Mucosa of rectum (tissue), 2 donors: ENCODE results near the gene MTG1.

ENCODE experiments used
- H3K27ac ChIP-seq, 2 donors: one replicate each; pipeline ENCODE4 v1.7.0; 2013; ENCODE audit warnings: inconsistent platforms in 2 of 2, low read depth in 2 of 2, low read length in 2 of 2
- H3K27me3 ChIP-seq, 2 donors: one replicate each; pipeline ENCODE4 v1.7.0; 2013; ENCODE audit warnings: low read length in 2 of 2; ENCODE audit not compliant: control insufficient read depth in 2 of 2, insufficient read depth in 2 of 2
- H3K36me3 ChIP-seq, 2 donors: one replicate each; pipeline ENCODE4 v1.7.0; 2013; ENCODE audit warnings: low read length in 2 of 2; ENCODE audit not compliant: control insufficient read depth in 2 of 2, insufficient read depth in 2 of 2
- H3K4me1 ChIP-seq, 2 donors: one replicate each; pipeline ENCODE4 v1.7.0; 2013; ENCODE audit warnings: low read length in 2 of 2, mild to moderate bottlenecking in 1 of 2; ENCODE audit not compliant: control insufficient read depth in 2 of 2, insufficient read depth in 2 of 2
- H3K4me3 ChIP-seq, 2 donors: one replicate each; pipeline ENCODE4 v1.7.0; 2013; ENCODE audit warnings: low read length in 2 of 2
- H3K9ac ChIP-seq, 2 donors: one replicate each; pipeline ENCODE4 v1.7.0; 2013; ENCODE audit warnings: low read length in 2 of 2, low read depth in 1 of 2, mild to moderate bottlenecking in 1 of 2
- H3K9me3 ChIP-seq, 2 donors: one replicate each; pipeline ENCODE4 v1.7.0; 2013; ENCODE audit warnings: low read length in 2 of 2; ENCODE audit not compliant: control insufficient read depth in 2 of 2
- donor health status: healthy.
- donor health status: Normal muscosa, but diverticular disease.

MTG1 gene

DNA sequence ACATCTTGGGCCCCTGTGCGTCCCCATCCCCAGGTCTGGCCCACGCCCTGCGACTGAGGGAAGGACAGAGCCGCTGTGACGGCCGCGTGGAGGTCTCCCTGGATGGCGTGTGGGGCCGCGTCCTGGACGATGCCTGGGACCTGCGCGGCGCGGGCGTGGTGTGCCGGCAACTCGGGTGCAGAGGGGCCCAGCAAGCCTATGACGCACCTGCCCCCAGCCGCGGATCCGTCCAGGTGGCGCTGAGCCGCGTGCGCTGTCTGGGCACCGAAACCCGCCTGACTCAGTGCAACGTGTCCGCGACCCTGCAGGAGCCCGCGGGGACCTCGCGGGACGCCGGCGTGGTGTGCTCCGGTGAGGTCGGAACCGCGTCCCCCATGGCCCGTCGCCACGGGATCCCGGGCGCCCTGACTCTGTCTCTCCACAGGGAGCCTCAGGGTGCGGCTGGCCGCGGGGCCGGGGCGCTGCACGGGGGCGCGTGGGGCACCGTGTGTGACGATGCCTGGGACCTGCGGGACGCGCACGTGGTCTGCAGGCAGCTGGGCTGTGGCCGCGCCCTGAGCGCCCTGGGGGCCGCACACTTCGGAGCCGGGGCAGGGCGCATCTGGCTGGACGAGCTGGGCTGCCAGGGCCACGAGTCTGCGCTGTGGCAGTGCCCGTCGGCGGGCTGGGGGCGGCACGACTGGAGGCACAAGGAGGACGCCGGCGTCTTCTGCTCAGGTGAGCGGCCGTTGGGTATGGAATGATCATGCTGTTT lies 65.7 kb downstream of the MTG1 start:
- Histone ChIP-seq H3K36me3 (no peaks in the 10 kb centered on the region), H3K9ac (no peak overlapping the region), H3K4me3 (no peak overlapping the region), H3K4me1 (no peaks in the 10 kb centered on the region), H3K27ac (no peak overlapping the region), H3K9me3 (no peaks in the 10 kb centered on the region), H3K27me3 (no peaks in the 10 kb centered on the region)

DNA sequence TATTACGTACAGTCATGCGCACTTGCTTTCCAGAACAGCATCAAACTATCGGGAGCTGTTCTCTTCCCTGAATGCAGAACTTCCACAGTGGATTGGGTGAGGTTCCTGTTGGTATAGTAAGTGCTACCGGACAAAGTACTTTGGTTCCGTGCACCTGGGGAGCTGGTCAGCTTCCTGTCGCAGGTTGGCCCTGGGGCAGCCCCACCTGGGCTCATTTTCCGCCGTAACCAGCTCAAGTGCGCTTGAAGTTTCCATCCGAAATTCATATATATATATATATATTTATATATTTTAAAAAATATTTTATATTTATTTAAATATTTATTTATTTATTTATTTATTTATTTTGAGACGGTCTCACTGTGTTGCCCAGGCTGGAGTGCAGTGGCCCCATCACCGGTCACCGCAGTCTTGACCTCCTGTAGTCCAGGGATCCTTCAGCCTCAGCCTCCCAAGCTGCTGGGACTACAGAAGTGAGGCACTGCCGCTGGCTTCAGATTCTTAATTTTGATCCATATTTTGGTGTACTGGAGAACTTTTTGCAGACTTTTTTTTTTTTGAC lies 66.3 kb downstream of the MTG1 start:
- H3K9me3 ChIP-seq, result no peaks in the 10 kb centered on the region

DNA sequence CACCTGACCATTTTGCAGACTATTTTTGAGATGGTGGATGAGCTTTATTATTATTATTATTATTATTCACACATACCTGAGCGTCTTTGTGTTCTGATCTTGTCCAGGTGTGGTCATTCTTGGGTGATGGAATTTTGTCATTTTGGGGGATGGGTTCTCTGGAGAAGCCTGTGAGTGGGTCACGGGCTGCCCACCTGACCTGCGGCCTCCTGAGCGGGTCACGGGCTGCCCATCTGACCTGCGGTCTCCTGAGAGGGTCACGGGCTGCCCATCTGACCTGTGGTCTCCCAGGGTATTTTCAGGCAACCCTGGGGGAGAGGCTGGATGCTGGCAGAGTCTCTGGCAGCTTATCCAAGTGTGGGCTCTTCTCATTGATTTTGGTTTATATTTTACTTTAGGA lies 67.1 kb downstream of the MTG1 start:
- no peaks in the 10 kb centered on the region for H3K36me3 ChIP-seq
- no peak overlapping the region for H3K4me3 ChIP-seq
- no peaks in the 10 kb centered on the region for H3K27me3 ChIP-seq
- H3K9ac ChIP-seq, result no peak overlapping the region
- no peak overlapping the region for H3K27ac ChIP-seq
- H3K9me3 ChIP-seq, result no peaks in the 10 kb centered on the region
- H3K4me1 ChIP-seq, result no peaks in the 10 kb centered on the region

More for the DNA sequence above, 66.3 kb downstream of the MTG1 start:
- no peaks in the 10 kb centered on the region for H3K4me1 ChIP-seq
- H3K27ac ChIP-seq, result no peak overlapping the region
- H3K27me3 ChIP-seq, result no peaks in the 10 kb centered on the region
- H3K4me3 ChIP-seq, result no peak overlapping the region
- no peaks in the 10 kb centered on the region for H3K36me3 ChIP-seq
- H3K9ac ChIP-seq, result no peak overlapping the region

DNA sequence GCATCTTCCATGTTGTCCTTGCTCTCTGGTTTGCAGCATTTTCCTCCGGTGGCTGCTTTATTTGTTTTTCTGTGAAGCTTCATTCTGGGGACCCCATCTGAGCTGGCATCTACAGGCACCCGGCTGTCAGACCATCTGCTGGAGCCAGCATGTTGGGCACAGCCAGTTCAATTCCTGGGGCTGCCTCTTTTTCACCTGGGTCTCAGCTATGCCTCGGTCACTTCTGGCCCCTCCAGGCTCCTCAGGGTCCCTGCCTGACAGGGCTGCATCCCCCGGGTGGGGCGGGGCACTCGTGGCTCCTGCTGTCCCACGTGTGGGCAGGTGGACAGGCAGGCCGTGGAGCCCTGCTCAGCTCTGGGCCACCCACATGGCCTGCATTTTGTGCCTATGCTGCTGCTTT lies 67.9 kb downstream of the MTG1 start:
- no peaks in the 10 kb centered on the region for H3K9me3 ChIP-seq
- no peaks in the 10 kb centered on the region for H3K36me3 ChIP-seq
- H3K4me3 ChIP-seq, result no peak overlapping the region
- no peak overlapping the region for H3K27ac ChIP-seq
- H3K27me3 ChIP-seq, result no peaks in the 10 kb centered on the region
- H3K4me1 ChIP-seq, result no peaks in the 10 kb centered on the region
- no peak overlapping the region for H3K9ac ChIP-seq

DNA sequence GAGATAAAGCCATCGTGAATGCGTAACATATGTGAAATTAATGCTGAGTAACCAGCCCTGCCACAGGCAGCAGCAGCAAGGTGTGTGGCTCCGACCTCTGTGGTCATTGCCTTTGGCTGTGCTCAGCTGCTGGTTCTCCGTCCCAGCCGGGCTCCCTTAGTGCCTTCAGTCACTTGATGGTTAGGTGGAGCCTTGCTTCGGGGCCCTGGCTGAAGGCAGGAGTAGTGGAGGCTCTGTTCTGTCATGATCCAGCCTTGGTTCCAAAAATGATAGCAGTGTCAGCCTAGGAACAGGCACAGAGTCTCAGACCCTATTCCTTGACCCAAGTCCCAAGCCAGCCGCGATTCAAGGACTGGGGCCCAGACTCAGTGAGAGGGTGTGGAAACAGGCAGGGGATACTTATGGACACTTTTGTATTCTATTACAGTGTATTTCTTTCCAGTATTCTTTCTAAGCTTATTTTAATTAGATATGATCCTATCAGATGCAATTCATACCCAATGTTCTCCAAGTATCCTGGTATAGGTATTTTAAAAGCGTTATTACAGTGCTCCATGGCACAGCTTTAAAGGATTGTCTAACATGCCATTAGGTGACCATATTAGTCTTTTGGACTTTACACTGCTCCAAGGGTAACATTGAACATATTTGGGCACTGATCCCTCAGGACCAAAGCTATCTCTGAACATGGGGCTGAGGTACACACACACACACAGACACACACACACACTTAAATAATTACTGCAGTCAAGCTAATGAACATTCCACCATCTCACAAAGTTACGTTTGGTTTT lies 68.8 kb downstream of the MTG1 start:
- no peak overlapping the region for H3K9ac ChIP-seq
- H3K27ac ChIP-seq, result no peak overlapping the region
- H3K9me3 ChIP-seq, result no peaks in the 10 kb centered on the region
- H3K27me3 ChIP-seq, result no peaks in the 10 kb centered on the region
- H3K4me3 ChIP-seq, result no peak overlapping the region
- no peaks in the 10 kb centered on the region for H3K4me1 ChIP-seq
- H3K36me3 ChIP-seq, result no peaks in the 10 kb centered on the region

DNA sequence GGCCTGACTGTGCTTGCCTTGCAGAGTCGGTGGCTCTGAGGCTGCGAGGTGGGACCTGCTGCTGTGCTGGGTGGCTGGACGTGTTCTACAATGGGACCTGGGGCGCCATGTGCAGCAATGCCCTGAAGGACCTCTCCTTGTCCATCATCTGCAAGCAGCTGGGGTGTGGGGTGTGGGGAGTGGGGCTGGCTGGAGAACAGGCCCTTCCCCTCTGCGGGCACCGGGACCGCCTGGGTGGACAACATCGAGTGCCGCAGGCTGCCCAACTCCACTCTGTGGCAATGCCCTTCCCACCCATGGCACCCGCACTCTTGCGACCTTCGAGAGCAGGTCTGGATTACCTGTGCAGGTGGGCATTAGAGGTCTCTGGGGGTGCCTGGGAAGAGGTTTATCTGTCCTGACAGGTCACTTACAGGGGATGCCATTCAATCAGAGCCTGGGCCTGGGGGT lies 70.7 kb downstream of the MTG1 start:
- H3K27me3 ChIP-seq, result no peaks in the 10 kb centered on the region
- H3K4me3 ChIP-seq, result no peak overlapping the region
- H3K4me1 ChIP-seq, result no peaks in the 10 kb centered on the region
- no peak overlapping the region for H3K27ac ChIP-seq
- no peak overlapping the region for H3K9ac ChIP-seq
- H3K36me3 ChIP-seq, result no peaks in the 10 kb centered on the region
- no peaks in the 10 kb centered on the region for H3K9me3 ChIP-seq

DNA sequence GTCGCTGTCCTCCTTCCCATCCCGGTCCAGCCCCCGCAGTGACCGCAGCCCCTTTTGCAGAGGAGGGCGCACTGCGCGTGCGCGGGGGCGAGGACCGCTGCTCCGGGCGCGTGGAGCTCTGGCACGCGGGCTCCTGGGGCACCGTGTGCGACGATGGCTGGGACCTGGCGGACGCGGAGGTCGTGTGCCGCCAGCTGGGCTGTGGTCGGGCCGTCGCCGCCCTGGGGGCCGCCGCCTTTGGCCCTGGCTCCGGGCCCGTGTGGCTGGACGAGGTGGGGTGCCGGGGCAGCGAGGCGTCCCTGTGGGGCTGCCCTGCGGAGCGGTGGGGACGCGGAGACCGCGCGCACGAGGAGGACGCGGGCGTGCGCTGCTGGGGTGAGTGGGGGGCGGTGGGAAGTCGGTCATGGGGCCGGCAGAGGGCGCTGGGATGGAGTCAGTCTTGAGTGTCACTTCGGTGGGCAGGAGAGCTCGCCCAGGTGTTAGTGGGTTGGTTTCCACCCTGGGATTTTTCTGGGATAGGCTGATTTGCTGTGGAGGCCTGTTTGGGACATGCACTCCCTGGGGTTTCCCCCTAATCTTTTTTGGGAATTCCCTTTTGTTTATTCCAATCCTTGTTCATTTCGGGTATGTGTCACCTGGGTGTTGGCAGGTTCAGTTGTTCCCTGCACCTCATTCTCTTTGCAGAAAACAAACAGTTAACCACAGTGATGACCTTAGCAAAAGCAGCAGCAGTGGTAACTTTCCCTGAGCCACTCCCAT lies 71.4 kb downstream of the MTG1 start:
- Histone ChIP-seq H3K9me3 (no peaks in the 10 kb centered on the region), H3K4me3 (no peak overlapping the region), H3K4me1 (no peaks in the 10 kb centered on the region), H3K9ac (no peak overlapping the region), H3K36me3 (no peaks in the 10 kb centered on the region), H3K27me3 (no peaks in the 10 kb centered on the region), H3K27ac (no peak overlapping the region)

DNA sequence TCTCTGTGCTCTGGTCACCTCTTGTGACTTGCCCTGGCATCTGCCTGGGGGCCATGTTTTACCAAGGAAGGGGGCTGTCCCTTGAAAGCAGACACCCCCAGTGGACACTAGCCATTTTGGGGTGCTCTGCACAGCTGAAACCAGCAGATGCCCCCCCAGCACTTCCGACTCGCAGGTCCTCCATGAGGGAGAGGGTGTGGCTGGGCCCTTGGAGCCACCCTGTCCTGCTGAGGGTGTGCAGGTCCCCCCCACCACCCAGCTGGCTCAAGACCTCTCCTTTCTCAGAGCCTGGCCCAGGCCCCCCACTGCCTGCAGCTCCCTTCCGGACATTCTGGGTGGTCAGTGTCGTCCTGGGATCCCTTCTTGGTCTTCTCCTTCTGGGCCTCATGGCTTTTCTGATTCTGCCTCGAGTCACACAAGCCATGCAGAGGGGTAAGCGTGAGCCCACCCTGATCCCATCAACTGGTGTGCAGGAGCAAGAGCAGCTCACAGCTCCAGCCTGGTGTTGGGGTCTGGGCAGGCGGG lies 72.1 kb downstream of the MTG1 start:
- H3K27ac ChIP-seq, result no peak overlapping the region
- no peaks in the 10 kb centered on the region for H3K36me3 ChIP-seq
- H3K4me1 ChIP-seq, result no peaks in the 10 kb centered on the region
- H3K27me3 ChIP-seq, result no peaks in the 10 kb centered on the region
- H3K9ac ChIP-seq, result no peak overlapping the region
- no peaks in the 10 kb centered on the region for H3K9me3 ChIP-seq
- no peak overlapping the region for H3K4me3 ChIP-seq

DNA sequence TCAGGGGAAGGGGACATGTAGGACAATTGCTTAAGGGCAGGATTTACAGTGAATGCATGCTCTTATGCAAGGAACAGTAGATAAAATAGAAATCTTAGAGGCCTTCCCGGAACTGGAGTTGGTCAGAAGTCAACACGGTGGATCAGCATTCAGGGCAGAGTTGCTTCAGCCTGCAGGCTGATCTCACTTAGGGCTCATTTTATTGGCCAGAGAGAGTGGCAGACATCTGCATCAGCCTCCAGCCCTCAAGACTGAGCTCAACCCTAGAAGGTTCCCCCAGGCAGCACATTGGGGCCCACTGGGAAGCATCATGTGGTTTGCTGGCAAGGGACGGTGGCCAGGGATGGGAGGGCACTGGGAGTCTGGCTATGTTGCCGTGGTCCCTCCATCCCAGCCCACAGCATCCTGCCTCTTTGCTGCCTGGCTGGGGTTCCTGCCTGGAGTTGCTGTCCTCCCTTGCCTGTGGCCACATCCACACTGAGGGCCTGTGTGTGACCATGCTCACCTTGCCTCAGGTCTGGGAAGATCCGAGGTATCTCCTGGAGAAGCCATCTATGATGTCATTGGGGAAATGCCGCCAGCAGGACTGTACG lies 72.8 kb downstream of the MTG1 start:
- Histone ChIP-seq H3K36me3 (no peaks in the 10 kb centered on the region), H3K9ac (no peak overlapping the region), H3K4me1 (no peaks in the 10 kb centered on the region), H3K9me3 (no peaks in the 10 kb centered on the region), H3K27me3 (no peaks in the 10 kb centered on the region), H3K27ac (no peak overlapping the region), H3K4me3 (no peak overlapping the region)
